ENCODE results near the gene TRAPPC2L.
"Not testable (repeated sequence)": the region's sequence is repeated elsewhere in the genome, so short reads cannot be mapped to it uniquely, and the experiment has no call there.

Gene TRAPPC2L

DNA sequence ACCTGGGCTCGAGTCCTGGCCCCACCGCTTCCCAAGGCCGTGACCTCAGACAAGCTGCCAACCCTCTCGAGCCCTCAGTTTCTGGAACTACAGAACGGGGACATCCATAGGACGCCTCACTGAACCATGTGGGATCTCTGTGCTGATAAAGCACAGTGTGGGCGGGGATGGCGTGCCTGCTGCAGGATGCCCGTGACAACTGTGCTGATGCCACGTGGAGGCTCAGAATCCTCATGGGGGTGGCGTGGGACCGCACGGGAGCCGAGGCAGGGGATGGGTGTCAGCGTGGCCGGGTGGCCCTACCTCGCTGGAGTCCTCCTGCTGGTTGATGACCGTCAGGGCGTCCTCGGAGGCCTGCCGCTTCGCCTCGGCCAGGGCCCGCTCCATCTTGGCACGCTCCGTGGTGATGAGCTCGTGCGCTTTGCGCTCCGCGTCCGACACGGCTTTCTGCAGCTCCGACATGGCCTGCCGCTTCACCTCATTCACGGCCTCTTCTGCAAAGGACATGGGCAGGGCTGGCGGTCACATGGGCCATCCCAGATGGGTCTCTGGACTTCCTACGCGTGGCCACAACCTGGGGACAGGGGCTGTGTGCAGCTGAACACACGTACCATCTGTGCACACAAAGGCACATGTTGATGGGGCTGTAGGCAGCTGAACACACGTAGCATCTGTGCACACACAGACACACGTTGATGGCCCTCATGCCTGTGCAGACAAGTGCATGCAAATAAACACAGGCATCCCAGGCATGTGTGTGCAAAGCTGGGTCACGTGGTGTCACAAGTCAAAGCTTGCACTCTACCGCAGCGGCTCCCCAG is 22.2 kb downstream of the TRAPPC2L start:
- no peak for DNase-seq

DNA sequence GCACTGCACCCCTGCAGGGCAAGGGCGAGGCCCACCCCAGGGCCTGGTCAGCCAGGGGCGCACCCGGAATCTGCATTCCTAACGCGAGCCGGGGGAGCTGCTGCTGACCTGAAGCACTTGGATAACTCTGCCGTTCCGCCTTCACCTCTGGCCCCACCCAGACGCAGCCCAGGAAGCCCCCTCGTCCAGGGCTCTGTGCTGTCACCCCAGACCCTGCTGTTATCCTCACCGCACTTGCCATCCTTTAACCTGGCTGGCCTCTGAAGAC is 22.8 kb downstream of the TRAPPC2L start:
- no peak for DNase-seq

DNA sequence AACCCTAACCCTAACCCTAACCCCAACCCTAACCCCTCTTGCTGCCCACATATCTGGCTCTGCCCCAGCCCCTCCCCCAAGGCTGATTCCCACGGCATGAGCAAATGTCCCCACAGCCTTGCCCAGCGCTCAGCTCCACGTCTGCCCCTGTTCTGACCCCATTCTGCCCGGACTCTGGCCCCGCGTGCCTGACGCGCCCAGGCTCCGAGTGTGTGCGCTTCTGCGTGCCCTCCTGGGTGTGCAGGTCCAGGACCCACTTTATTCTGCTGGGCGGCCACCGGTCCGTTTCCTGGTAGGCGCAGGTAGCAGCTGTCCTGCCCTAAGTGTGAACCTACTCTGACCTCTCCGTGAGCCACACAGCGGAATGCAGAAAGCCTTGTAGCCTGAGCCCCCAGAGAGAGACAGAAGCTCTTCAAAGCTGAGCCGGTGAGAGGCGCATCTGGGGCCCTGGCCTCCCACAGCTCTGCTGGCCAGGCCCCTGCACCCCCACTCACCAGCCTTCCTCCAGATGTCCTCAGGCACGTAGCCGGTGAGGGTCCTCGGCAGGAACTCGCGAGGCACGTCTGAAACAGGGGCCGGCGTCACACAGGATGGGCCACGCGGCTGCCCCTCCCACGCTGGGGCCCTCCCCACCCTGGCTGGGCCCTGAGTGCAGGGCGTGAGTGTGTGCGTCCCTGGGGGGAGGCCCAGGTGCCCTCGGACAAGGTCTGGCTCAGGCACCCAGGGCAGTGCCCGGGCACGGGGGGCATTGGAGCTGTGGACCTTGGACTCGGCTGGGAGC is 23.5 kb downstream of the TRAPPC2L start:
- no peak for DNase-seq

DNA sequence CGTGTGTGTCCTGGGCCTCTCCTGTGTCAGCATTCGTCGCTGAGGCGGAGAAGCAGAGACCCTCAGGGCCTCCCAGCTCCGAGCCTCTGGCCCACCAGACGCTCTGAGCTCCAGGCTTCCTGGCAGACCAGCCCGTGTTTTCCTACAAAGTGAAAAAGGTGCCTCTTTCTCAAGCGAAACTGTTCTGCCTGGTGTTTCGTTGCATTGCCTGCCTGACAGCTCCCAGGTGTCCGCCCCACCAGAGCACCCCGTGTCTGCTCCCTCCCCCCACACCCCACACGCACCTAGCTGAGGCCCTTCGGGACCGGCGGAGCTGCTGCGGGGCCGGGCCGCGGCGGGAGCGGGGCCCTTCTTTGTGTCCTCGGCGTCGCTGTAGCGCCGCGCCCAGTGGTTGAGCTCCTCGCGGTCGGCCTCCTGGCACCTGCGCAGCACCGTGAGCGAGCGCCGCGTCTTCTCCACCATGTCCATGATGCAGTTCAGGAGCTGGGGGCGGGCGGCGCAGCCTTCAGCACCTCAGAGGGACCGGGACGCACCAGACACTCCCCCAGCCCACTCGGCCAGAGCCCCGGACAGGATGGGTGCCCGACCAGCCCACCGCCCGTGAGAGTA is 24.2 kb downstream of the TRAPPC2L start:
- DNase-seq = no peak

DNA sequence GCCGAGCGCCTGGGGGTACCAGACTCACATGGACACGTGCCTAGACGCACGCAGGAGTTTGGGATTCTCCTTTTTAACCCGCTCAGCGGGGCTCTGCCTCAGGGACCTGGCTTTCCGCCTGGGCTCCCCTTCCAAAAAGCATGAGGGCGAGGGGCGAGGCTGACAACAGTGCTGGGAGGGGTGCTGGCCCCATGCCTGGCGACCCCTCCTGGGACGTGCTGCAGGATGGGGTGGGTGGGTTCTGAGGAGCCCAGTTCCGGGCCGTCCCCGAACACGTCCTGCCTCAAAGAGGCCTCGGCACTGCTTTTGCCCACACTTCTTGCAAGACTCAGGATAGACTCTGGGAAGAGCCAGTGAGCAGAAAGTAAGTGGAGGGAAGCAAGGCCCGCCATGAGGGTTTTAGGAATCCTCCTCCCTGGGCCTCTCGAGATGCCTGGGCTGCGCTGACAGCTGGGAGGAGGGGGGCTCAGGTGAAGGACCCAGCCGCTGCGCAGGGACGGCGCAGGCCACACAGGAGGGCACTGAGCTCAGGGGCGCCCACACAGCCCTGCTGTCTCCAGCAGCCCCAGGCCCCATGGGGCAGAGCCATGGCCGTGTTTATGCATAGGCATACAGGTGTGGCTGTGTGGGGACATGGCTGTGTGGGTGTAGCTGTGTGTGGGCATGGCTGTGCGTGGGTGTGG is 24.9 kb downstream of the TRAPPC2L start:
- no peak for DNase-seq

DNA sequence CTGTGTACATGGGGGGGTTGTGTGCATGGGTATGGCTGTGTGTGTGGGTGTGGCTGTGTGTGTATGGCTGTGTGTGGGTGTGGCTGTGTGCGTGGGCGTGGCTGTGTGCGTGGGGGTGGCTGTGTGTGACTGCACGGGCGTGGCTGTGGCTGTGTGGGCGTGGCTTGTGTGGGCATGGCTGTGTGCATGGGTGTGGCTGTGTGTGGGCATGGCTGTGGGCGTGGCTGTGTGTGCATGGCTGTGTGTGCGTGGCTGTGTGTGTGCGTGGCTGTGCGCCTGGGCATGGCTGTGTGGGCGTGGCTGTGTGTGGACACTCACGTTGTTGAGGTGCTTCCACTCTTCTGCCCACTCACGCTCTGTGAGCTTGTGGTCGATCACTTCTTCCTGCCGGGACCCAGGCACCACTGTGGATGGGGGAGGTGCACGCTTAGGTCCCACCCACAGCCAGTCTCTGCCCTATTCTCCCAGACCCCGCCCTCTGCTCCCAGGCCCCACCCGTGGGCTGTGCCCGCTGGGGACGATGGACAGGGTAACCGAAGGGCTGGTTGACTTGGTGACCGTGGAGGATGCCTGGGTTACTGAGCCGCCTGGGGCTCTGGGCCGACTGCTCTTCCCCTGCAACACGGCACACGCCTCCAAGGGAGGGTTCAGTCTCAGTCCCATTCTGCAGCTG is 25.6 kb downstream of the TRAPPC2L start:
- no peak for DNase-seq

DNA sequence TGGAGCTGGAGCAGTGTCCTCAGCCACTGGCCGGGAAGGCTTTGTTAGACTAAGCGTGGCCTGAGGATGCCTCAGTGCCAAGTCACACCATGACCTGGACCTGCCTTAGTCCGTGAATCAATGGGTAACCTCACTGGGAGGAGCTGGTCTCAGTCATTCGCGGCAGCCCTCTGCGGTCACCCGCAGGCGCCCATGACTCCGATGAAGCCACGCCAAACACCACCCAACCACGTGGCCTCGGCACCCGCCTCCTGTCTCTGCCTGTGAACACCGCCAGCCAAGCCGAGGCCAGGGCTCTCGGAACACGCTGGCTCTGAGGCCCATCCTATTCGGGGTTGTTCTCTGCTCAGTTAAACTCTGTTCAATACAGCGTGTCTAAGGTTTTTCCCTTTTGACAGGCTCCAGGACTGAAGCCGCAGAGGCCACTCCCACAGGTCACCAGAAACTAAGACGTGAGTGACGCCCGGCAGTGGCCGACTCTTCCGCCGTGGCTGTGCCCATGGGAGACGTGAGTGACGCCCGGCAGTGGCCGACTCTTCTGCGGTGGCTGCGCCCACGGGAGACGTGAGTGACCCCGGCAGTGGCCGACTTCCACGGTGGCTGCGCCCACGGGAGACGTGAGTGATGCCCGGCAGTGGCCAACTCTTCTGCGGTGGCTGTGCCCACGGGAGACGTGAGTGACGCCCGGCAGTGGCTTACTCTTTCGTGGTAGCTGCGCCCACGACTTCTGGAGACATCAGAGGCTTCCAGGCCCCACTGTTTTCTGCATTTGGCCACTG is 26.4 kb downstream of the TRAPPC2L start:
- DNase-seq = no peak

DNA sequence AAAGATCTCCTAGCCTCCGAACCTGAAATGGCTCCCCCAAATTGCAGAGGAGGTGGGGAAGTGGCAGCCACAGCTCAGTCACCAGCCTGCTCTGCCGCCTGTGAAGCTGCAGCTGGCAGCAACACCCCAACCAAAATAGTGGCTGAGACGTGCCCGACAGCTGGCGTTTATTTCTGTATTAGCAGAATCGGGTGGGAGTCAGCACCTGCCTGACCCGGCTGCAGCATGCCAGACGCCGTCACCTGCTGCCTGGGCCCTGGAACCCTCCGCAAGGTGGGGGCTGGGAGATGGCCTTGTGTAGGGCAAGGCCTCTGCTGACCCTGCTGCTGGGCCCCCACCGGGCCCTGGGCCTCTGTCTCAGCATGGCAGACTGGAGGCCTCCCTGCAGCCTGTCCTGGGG is 27.0 kb downstream of the TRAPPC2L start:
- no peak for DNase-seq

DNA sequence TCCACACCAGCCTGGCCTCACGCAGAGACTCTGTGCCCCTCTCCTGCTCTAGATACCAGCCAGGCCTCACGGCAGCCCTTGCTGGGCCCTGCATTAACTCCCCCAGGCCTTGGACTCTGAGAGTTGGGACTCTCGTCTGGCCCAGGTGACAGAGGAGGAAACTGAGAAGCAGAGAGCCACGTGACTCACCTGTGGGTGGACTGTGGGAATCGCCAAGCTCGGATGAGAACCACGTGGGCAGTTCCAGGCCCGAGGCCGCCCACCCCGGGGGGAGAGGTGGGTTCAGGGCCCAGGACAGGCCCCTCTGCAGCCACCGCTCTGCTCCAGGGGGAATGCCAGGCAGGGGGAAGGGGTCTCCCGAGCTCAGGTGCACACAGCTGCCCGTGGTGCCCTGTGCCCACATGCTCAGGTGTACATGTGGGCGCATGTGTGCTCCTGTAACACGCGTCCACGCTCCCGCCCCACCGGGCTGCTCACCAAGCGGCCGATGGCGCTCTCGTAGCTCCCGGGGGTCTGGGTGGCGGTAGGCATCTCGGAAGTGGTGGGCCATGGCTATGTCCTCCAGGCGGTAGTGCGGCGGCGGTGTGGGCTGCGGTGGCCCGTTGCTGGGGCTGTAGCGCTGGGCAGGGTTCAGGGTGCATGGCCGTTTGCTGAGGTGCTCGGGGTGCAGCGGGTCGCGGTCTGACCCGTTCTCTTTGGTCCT is 27.8 kb downstream of the TRAPPC2L start:
- no peak for DNase-seq

DNA sequence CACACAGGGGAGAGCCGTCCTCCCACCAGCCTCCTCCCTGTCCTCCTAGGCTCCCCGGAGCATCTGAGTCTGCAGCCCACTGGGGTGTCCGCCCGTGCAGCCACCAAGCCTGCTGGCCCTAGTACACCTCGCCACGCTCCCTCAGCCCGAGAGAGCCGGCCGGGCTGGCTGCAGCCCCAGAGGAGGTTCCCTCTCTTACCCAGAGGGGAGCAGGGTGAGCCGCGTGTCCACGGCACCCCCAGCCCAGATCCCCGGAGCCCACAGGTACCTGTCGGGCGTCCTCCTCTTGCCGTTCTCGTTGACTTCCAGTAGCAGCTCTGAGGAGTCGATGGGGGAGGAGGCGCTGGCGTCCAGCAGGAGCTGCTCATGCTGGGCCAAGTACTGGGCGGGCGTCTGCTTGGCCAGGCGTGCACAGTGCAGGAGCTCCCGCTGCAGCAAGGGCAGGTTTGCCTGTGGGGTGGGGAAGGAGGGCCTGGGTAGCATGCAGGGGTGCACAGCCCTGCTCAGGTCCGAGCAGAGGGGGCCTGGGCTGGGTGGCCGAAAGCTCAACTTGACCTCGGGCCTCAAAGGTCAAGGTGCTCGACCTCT is 28.9 kb downstream of the TRAPPC2L start:
- no peak for DNase-seq

DNA sequence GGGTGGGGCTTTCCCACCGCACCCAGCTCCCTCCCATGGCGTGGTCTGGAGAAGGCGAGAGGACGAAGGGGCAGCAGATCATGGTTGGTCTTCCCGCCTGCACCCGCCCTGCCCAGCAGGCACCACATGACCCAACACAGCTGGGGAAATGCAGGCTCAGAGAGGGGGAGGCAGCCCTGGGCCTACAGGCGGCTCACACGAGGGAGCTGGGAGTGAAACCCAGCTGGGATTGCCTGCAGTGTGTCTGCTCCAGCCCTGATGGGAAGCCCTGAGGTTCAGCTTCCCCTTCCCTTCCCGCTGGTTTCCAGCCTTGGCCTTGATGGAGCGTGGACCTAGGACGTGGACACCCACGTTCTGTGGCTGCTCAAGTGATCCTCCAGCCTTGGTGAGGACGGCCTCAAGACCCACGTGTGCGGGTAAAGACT is 29.5 kb downstream of the TRAPPC2L start:
- DNase-seq = no peak

DNA sequence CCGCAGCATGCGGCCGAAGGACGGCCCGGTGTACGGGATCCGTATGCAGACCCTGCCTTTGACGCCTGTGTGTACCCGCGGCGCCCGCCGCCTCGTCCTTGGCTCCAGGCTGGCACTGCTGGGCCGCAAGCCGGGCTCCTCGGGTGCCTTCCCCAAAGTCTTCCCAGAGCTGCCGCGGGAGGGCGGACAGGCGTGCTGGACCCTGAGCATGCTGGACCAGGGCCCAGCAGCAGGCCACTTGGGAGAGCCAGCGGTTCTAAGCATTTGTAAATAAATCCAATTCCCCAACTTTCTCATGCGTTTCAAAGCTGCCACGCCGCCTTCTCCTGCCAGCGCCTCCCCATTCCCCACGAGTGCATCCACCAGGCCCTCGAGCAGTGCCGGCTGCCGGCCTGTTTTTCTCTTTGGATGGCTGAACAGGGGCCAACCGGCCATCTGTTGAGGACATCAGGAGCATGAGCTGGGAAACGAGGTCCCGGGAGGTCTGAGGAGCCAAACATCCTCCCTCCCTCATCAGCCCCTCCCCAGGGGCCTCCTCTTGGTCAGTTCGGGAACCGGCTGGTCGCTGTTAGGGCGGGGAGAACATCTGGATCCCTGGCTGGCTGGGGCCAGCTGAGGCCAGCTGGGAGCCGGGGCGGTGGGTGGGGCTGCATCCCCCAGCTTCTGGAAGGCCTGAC is 30.1 kb downstream of the TRAPPC2L start:
- no peak for DNase-seq

DNA sequence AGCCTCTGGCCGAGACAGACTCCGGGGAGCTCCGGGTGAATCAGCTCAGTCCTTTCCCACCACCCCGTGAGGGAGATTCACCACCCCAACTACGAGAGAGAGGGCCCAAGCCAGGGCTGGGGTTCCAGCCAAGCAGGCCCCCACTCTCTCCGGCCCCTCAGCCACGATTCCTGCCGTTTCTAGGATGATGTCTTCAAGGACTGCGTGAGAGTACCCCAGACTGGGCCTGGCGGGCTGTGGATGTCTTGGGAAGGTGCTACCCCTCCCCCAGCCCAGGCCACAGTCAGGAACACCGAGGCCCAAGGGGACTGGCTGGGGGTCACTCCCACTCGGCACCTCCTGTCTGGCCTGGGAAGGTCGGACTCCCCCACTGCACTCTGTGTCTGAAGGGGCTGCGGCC is 31.1 kb downstream of the TRAPPC2L start:
- DNase-seq = no peak

DNA sequence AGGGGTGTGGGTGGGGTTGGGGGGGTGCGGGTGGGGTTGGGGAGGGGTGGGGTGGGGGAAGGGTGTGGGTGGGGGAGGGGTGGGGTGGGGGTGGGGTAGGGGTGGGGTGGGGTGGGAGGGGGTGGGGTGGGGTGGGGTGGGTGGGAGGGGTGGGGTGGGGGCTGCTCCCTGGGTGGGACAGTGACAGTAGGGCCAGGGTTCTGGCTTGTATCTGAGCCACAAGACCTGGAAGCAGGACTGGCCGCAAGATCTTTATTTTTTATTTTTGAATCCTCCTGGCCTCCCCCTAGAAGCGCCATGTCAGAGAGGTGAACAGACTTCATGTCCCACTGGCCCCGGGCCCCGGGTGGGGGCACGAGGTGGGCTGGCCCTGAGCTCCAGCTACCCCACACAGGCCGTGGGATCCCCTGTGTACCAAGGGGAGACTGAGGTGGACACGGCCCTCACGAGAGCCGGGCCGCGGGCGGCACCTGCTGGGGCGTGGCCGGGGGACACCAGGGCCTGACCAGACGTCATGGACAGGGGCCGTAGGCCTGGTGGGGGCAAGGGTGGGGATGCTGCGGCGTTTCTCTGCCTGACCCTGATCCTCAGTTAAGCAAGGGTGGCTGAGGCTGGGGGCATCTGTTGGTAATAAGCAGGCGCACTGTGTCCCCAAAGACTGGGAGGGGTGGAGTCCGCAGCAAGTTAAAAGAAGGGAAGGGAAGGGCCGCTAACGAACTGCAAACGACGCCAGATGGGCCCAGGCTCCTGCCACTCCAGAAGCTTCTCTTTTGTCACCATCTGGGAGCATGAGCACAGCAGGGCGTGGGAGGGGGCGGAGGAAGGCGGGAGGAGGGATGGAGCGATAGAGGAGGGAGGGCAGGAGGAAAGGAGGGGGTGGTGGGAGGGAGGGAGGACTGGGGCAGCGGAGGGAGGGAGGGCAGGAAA is 31.8 kb downstream of the TRAPPC2L start:
- no peak for DNase-seq

DNA sequence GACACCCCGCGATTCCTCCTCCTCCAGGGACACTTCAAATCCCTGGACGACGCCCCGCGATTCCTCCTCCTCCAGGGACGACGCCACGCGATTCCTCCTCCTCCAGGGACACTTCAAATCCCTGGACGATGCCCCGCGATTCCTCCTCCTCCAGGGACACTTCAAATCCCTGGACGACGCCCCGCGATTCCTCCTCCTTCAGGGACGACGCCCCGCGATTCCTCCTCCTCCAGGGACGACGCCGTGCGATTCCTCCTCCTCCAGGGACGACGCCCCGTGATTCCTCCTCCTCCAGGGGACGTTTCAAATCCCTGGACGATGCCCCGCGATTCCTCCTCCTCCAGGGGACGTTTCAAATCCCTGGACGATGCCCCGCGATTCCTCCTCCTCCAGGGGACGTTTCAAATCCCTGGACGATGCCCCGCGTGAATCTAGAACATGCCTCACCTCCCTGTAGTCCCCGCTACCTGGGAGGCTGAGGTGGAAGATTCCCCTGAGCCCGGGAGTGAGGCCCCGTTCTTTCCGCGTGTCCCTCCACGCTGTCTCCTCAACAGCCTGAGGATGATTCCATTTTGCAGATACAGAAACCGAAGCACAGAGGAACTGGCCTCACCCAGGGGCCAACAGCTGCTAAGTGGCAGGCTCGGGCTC is 32.9 kb downstream of the TRAPPC2L start:
- not testable (repeated sequence) for DNase-seq

DNA sequence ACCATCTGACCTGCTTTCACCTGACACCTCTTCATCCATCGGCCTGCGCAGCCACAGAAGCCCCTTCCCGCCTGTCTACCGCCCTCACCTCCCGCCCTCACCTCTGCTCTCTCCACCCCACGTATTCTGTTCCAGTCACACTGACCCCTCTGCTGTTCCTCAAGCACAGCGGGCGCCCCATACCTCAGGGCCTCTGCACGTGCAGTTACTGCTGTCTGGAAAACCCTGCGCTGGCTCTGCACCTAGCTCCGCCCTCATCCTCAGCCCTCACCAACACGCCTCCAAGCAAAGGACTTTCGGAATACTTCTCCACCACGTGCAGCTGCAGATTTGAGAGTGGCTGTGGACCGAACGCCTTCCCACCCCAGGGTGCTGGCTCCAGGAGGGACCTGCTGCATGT is 34.2 kb downstream of the TRAPPC2L start:
- DNase-seq = no peak

DNA sequence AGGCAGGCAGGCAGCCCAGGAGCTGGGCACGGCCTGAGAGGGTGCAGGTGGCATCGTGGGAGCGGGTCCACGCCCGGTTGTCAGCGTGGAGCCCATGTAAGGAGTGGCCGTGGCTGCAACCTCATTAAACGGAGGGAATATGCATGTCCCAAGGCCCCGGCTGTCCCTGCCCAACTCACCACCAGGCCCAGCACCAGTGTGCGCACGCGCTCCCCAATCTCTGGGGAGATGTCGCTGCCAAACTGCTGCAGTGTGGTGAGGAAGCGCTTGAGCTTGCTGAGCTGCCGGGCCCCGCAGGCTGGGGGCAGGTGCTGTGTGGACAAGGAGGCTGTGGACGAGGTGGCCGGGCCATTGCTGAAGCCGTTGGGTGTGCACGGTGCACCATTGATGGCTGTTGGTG is 35.1 kb downstream of the TRAPPC2L start:
- no peak for DNase-seq

DNA sequence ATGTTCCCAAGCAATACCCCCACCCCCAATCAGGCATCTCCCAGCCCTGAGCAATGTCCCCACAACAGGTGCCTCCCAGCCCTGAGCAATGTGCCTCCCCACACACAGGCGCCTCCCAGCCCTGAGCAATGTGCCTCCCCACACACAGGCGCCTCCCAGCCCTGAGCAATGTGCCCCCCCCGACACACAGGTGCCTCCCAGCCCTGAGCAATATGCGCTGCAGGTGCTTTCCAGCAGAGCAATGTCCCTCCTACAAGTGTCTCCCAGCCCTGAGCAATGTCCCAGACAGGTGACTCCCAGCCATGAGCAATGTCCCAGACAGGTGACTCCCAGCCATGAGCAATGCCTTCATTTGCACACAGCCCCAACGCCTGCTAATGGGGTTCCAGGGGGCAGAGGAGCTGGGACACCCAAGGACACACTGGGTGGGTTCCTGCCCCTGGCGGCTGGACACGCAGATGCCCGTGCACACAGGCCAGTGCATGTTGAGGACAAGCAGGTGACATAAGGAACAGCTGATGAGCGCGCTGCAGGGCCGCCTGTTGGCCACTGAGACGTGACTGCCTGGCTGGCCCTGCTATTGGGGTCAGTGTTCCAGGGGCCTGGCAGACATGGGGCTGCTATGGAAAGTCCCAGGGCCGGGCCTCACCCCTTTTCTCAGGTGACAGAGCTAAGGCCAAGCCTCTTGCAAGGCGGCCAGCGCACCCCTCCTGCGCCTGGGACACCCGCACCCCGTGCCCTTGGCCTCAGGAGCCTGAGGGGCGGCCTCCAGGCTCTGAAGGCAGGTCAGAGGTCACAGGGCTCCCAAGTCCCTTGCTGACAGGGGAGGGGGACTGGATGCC is 36.4 kb downstream of the TRAPPC2L start:
- DNase-seq = no peak
